ENCODE data around the gene LPIN3. TPM values are rescaled to one million over a fixed set of nuclear protein-coding genes. Genes with fewer than 3 reads are reported as not detected.

LPIN3 gene
- total and polyA plus RNA-seq, 2 of the 8 experiments (the other 6 are each of a cell fraction or from before 2014, with no cell fraction given) = 3.7 to 3.9 TPM

GRCh38 chr20:41314386-41314785, 26.2 kb upstream of the LPIN3 start (continued):
- TF ChIP-seq EZH2 (IDR thresholded peaks at IDR 0.05; ENCODE audit: low read depth, low read length, severe bottlenecking) = no peak

All from H1 (cell line).